ENCODE measurements around the gene CPLANE2. TPM values are rescaled to one million over a fixed set of nuclear protein-coding genes. Genes with fewer than 3 reads are reported as not detected.

Gene CPLANE2
- 8.9 TPM for total RNA-seq

GRCh38 chr1:16236511-16237342 lies at the start of gene CPLANE2:
Gene CPLANE2 (minus strand): TSS chr1:16237183. CDS start chr1:16236742, 441 bp downstream.

GRCh38 chr1:16212251-16212961 lies 24.6 kb downstream of the CPLANE2 start, which contains the start of gene ARHGEF19:
Gene ARHGEF19 (minus strand): TSS chr1:16212652. CDS start chr1:16209054, 3,598 bp downstream.

Other genes with a start within 250 kb of the CPLANE2 start
- not detected for gene SRARP, start 232.9 kb downstream of the CPLANE2 start, total RNA-seq
- gene HSPB7, start 219.1 kb downstream of the CPLANE2 start, total RNA-seq = 5.3 TPM
- gene CLCNKA, start 215.1 kb downstream of the CPLANE2 start, total RNA-seq = 0.33 TPM
- 0.55 TPM for gene CLCNKB, start 193.4 kb downstream of the CPLANE2 start, total RNA-seq
- gene FAM131C, start 163.5 kb downstream of the CPLANE2 start, total RNA-seq = 4.0 TPM
- 84.2 TPM for gene EPHA2, start 81.1 kb downstream of the CPLANE2 start, total RNA-seq
- 12.5 TPM for gene ARHGEF19, start 24.5 kb downstream of the CPLANE2 start, total RNA-seq
- 35.8 TPM for gene FBXO42, start 115.3 kb upstream of the CPLANE2 start, total RNA-seq
- gene SZRD1, start 130.1 kb upstream of the CPLANE2 start, total RNA-seq = 32.4 TPM
- not detected for gene SPATA21, start 200.2 kb upstream of the CPLANE2 start, total RNA-seq
- gene NECAP2, start 203.5 kb upstream of the CPLANE2 start, total RNA-seq = 48.2 TPM

Data from camera-type eye (tissue), 1 donor.